Epithelial cell of proximal tubule (primary cell): ENCODE measurements around the gene ZNRF3. TPM values are rescaled to one million over a fixed set of nuclear protein-coding genes. Genes with fewer than 3 reads are reported as not detected.
"Not testable (repeated sequence)": the region's sequence is repeated elsewhere in the genome, so short reads cannot be mapped to it uniquely, and the experiment has no call there.

Experiments
- DNase-seq: peaks from one replicate; pipeline ENCODE4 v3.0.0-alpha.2; 2011; ENCODE audit warnings: low read depth
- H3K4me3 ChIP-seq: 2 replicates; pipeline ENCODE4 v1.5.1; 2011; ENCODE audit warnings: low read depth, mild to moderate bottlenecking, low read length
- total RNA-seq: library from RNA; depleted of rRNA; stranded (reverse); fragments of >200 nt; gene quantifications from 2 replicates; pipeline ENCODE4 v1.2.3, GENCODE V29; 2015
- TF ChIP-seq, protein P1 (sequence below): conservative IDR thresholded peaks from 2 replicates; pipeline ENCODE4 v1.5.1; 2012; ENCODE audit warnings: low read depth, mild to moderate bottlenecking, low read length

Gene ZNRF3
- total RNA-seq, 1 donor from 2014 or later = 15.6 TPM

DNA sequence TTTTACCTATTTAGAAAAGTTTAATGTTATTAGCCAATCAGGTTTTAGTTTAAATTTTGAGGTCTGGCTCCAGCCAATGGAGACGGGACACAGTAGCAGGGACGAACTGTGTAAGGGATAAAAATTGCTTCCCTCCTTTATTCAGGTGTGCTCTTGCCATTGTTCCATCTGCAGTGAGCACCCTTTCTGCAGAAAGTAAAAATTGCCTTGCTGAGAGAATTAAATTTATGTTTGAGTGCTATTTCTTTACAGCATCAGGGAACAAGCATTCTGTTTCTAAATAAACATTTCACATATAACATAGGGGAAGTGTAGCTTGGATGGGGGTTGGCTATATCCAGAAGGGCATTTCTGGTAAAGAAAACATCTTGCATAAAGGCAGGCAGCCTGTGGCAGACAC lies 36.4 kb upstream of the ZNRF3 start:
- H3K4me3 ChIP-seq = no peak overlapping the region
- no peak for DNase-seq
- TF ChIP-seq, protein P1, sequence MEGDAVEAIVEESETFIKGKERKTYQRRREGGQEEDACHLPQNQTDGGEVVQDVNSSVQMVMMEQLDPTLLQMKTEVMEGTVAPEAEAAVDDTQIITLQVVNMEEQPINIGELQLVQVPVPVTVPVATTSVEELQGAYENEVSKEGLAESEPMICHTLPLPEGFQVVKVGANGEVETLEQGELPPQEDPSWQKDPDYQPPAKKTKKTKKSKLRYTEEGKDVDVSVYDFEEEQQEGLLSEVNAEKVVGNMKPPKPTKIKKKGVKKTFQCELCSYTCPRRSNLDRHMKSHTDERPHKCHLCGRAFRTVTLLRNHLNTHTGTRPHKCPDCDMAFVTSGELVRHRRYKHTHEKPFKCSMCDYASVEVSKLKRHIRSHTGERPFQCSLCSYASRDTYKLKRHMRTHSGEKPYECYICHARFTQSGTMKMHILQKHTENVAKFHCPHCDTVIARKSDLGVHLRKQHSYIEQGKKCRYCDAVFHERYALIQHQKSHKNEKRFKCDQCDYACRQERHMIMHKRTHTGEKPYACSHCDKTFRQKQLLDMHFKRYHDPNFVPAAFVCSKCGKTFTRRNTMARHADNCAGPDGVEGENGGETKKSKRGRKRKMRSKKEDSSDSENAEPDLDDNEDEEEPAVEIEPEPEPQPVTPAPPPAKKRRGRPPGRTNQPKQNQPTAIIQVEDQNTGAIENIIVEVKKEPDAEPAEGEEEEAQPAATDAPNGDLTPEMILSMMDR = no peak

DNA sequence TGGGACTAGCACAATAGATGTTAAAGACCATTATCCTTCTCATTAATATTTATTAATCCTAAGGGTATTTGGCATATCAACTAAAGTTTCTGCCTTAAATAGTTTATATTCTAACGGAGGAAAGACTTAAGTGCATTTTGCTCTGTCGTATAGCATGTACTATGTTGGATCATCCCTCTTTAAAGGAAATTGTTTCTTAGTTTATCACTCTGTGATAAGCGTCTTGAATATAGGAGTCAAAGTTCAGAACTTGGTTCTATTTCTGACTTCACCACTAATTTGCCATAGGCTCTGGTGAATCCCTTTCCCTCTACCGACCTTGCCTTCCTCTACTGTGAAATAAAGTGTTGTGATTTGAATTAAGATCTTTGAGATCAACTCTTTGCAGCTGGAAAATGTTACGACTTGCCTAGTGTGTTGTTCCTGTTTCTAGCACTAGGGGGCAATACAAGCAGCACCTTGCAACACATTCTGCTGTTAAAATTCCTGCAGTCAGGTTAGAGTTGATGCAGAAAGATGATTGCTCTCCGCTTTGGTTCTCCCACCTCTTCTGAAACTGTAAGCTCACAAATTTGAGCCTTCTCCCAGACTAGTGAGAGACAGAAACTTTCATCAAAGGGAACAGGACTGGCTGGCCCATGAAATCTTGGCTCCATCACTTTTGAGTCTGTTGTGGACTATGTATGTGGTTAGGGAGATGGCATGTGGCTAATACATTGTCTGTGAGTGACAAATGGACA lies 27.8 kb upstream of the ZNRF3 start:
- no peak overlapping the region for H3K4me3 ChIP-seq
- TF ChIP-seq, protein P1 = peak; percentile 98
- DNase-seq = peak; percentile 22

DNA sequence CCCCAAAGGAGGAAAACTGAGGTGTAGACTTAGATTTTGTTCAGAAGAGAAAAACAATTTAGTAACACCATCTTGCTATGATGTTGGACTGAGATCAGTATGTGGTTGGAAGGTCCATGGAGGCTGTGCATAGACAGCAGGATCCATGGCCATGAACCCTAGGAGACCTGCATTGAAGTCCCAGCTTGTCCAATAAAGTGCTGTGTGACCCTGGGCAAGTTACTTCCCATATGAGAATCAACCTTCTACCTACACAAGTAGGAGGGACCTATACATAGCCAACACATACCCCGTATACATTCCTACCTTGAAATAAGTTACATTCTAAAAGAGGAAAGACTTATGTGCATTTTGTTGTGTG lies 27.3 kb upstream of the ZNRF3 start:
- TF ChIP-seq, protein P1 = no peak
- no peak overlapping the region for H3K4me3 ChIP-seq
- no peak for DNase-seq

DNA sequence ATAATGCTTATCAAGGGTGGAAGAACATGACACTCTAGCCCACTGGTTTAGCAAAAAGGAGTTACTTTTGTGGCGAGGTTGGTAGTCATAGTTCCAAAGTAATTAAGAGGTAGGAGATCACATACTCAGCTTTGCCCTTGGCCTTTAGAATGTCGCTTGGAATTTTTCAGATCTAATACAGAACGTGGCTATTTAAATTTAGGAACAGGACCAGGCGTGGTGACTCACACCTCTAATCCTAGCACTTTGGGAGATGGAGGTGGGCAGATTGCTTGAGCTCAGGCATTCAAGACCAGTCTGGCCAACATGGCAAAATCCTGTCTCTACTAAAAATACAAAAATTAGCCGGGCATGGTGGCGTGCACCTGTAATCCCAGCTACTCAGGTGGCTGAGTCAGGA lies 26.1 kb upstream of the ZNRF3 start:
- TF ChIP-seq, protein P1 = no peak
- H3K4me3 ChIP-seq = no peak overlapping the region
- DNase-seq = no peak

DNA sequence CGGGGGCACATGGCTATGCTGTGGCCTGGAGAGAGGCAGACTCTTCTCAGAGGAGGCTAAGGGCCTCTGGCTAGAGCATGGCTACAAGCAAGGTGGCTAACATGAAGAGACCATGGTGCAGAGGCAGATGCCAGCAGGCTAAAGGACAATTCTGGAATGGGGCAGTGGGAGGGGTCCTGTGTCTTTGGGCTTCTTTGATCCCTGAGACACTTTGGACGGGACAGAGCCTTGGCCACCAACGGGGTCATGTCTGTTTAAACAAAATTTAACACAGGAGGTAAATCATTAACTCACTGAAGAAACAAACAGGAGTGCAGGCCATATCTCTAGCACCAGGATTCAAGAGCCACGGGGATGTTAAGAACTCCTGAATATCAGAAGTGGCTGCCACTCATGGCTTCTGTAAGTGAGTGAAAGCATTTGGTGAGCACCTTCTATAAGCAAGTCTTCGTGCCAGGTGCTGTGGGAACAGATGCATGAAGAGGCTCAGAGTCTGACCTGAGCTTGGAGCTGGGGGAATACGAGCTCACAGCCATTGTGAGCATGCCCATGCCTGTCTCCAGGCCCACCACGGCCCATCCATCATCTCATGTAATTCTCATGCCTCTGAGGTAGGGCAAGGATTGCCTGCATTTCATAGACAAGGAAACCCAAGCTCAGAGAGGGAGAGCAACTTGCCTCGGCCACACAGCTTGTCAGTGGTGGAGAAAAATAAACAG lies 18.3 kb upstream of the ZNRF3 start:
- TF ChIP-seq, protein P1 = no peak
- no peak for DNase-seq
- H3K4me3 ChIP-seq = no peak overlapping the region

DNA sequence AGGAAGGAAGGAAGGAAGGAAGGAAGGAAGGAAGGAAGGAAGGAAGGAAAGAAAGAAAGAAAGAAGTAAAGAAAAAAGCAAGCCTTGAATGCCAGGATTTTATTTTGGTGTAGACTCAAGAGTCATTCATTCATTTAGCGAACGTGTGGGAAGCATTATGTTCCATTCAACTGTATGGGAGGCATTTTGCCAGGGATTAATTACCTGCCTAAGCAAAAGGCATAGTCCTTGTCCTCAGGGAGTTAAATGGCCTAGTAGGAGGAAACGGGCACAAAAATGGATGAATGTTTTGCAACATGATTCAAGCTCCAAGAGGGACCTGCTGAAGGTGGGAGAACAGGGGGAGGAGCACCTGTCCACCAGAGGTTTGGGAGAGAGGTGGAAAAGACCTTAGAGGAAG lies 16.2 kb upstream of the ZNRF3 start:
- DNase-seq = no peak

DNA sequence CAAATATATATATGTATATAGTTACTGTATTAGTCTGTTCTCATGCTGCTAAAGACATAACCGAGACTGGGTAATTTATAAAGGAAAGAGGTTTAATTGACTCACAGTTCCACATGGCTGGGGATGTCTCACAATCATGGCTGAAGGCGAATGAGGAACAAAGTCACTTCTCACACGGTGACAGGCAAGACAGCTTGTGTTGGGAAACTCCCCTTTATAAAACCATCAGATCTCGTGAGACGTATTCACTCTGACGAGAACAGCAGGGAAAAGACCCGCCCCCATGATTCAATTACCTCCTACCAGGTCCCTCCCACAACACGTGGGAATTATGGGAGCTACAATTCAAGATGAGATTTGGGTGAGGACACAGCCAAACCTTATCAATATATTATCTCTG lies 15.0 kb upstream of the ZNRF3 start:
- H3K4me3 ChIP-seq, DNase-seq: not testable (repeated sequence)

More for the DNA sequence above, 16.2 kb upstream of the ZNRF3 start:
- H3K4me3 ChIP-seq = no peak overlapping the region
- TF ChIP-seq, protein P1 = no peak
